IMR-90 (cell line): ENCODE results near the gene ZNF407. TPM values are rescaled to one million over a fixed set of nuclear protein-coding genes. Genes with fewer than 3 reads are reported as not detected.

Experiments used
- ATAC-seq: fragments of 200-7000 bp; cut with Tn5 transposase; 2 replicates; pipeline ENCODE4 v1.9.1; 2020; ENCODE audit warnings: low read depth, mild to moderate bottlenecking, moderate library complexity
- BruUV-seq: library from RNA; stranded (reverse); fragments of 400-500 nt; replicated peaks from 2 replicates; lab custom pipeline; 2021; lab: Mats Ljungman, UMichigan
- CTCF ChIA-PET: fragments of 300-600 bp; formaldehyde crosslinking; extraction: SDS; loops from one replicate; lab custom pipeline; 2021; ENCODE audit warnings: antibody characterized with exemption; lab: Yijun Ruan, JAX
- POLR2A ChIA-PET: fragments of 300-600 bp; sonication (Branson Sonifier 250); formaldehyde crosslinking; loops from one replicate; lab custom pipeline; 2022; ENCODE audit warnings: antibody characterized with exemption; ENCODE audit not compliant: unreplicated experiment; lab: Charles Lee
- DNase-seq: peaks from one replicate; pipeline ENCODE4 v3.0.0; 2013
- H2AFZ ChIP-seq: replicated peaks from 2 replicates; pipeline ENCODE3; 2013; ENCODE audit warnings: low read length, mild to moderate bottlenecking; ENCODE audit not compliant: poor library complexity
- H2AK5ac ChIP-seq: 2 replicates; pipeline ENCODE4 v1.6.1; 2013; ENCODE audit warnings: low read depth, low read length, inconsistent platforms
- H2AK9ac ChIP-seq: replicated peaks from 2 replicates; pipeline ENCODE3; 2013; ENCODE audit warnings: mild to moderate bottlenecking, low read depth, low read length, moderate library complexity; ENCODE audit not compliant: poor library complexity
- H2BK120ac ChIP-seq: 2 replicates; pipeline ENCODE4 v1.6.1; 2013; ENCODE audit warnings: low read depth, low read length, inconsistent platforms
- H2BK15ac ChIP-seq: 3 replicates; pipeline ENCODE4 v1.6.1; 2013; ENCODE audit warnings: low read depth, low read length, inconsistent platforms
- H2BK20ac ChIP-seq: 2 replicates; pipeline ENCODE4 v1.6.1; 2013; ENCODE audit warnings: low read depth, mild to moderate bottlenecking, inconsistent platforms, low read length, moderate library complexity
- H2BK5ac ChIP-seq: 2 replicates; pipeline ENCODE4 v1.6.1; 2013; ENCODE audit warnings: mild to moderate bottlenecking, low read depth, low read length, inconsistent platforms; ENCODE audit not compliant: poor library complexity, severe bottlenecking
- H3K14ac ChIP-seq: replicated peaks from 2 replicates; pipeline ENCODE4 v1.6.1; 2013; ENCODE audit warnings: low read depth, low read length, inconsistent platforms
- H3K18ac ChIP-seq: 2 replicates; pipeline ENCODE4 v1.6.1; 2013; ENCODE audit warnings: low read depth, low read length, control low read depth
- H3K23ac ChIP-seq: 2 replicates; pipeline ENCODE4 v1.6.1; 2013; ENCODE audit warnings: low read depth, low read length, inconsistent platforms
- H3K27ac ChIP-seq: 2 replicates; pipeline ENCODE4 v1.5.1; 2013; ENCODE audit warnings: mild to moderate bottlenecking, control low read depth, low read length; ENCODE audit not compliant: insufficient read depth
- H3K27me3 ChIP-seq: 2 replicates; pipeline ENCODE4 v1.6.1; 2013; ENCODE audit warnings: low read length; ENCODE audit not compliant: control insufficient read depth, insufficient read depth
- H3K36me3 ChIP-seq: 2 replicates; pipeline ENCODE4 v1.6.1; 2013; ENCODE audit warnings: low read length, mixed read lengths; ENCODE audit not compliant: control insufficient read depth, insufficient read depth
- H3K4ac ChIP-seq: 2 replicates; pipeline ENCODE4 v1.6.1; 2013; ENCODE audit warnings: low read depth, low read length, inconsistent platforms
- H3K4me1 ChIP-seq: 2 replicates; pipeline ENCODE4 v1.6.1; 2013; ENCODE audit warnings: low read length, mixed read lengths; ENCODE audit not compliant: control insufficient read depth, insufficient read depth
- H3K4me2 ChIP-seq: 2 replicates; pipeline ENCODE4 v1.6.1; 2013; ENCODE audit warnings: low read depth, mild to moderate bottlenecking, control low read depth, low read length, moderate library complexity
- H3K4me3 ChIP-seq: 2 replicates; pipeline ENCODE4 v1.5.1; 2013; ENCODE audit warnings: low read depth, mild to moderate bottlenecking, control low read depth, low read length, moderate library complexity; ENCODE audit not compliant: insufficient read depth
- H3K56ac ChIP-seq: 2 replicates; pipeline ENCODE4 v1.6.1; 2013; ENCODE audit warnings: low read length, inconsistent platforms; ENCODE audit not compliant: insufficient read depth; ENCODE audit errors: extremely low read depth
- H3K79me1 ChIP-seq, 2 experiments: 2 replicates each; pipeline ENCODE4 v1.6.1; 2013; ENCODE audit warnings: low read length in 2 of 2, inconsistent platforms in 1 of 2, low read depth in 1 of 2
- H3K9ac ChIP-seq: 2 replicates; pipeline ENCODE4 v1.6.1; 2013; ENCODE audit warnings: low read depth, low read length, control low read depth
- H3K9me1 ChIP-seq: 2 replicates; pipeline ENCODE4 v1.6.1; 2013; ENCODE audit warnings: low read length, inconsistent platforms; ENCODE audit not compliant: insufficient read depth
- H3K9me3 ChIP-seq: 2 replicates; pipeline ENCODE4 v1.6.1; 2013; ENCODE audit warnings: low read length; ENCODE audit not compliant: control insufficient read depth, insufficient read depth
- H4K20me1 ChIP-seq: 2 replicates; pipeline ENCODE4 v1.6.1; 2013; ENCODE audit warnings: low read length, inconsistent platforms; ENCODE audit not compliant: insufficient read depth
- H4K5ac ChIP-seq: 2 replicates; pipeline ENCODE4 v1.6.1; 2013; ENCODE audit warnings: mild to moderate bottlenecking, low read depth, low read length, control low read depth
- H4K8ac ChIP-seq, 2 experiments: 2 replicates each; pipeline ENCODE4 v1.6.1; 2013; ENCODE audit warnings: low read depth in 2 of 2, low read length in 2 of 2, control low read depth in 1 of 2, inconsistent platforms in 1 of 2
- H4K91ac ChIP-seq: 2 replicates; pipeline ENCODE4 v1.6.1; 2013; ENCODE audit warnings: low read depth, low read length, inconsistent platforms; ENCODE audit not compliant: insufficient read depth
- BHLHE40 ChIP-seq: fragments of 150-350 bp; IDR thresholded peaks from 2 replicates; pipeline ENCODE4 v1.6.1; 2016; ENCODE audit warnings: mild to moderate bottlenecking, low read depth, low read length
- CEBPB ChIP-seq: IDR thresholded peaks from 2 replicates; pipeline ENCODE4 v1.6.1; 2012; ENCODE audit warnings: low read depth, low read length, improper control_type of control experiment
- MAZ ChIP-seq: IDR thresholded peaks from 2 replicates; pipeline ENCODE4 v1.6.1; 2012; ENCODE audit warnings: low read depth, mild to moderate bottlenecking, low read length, improper control_type of control experiment, moderate library complexity, borderline replicate concordance
- WGBS, 2 experiments: methylation state at CpG; one replicate each; pipeline versions ENCODE4 v1.1.5 to v1.1.7; 2013; ENCODE audit warnings: missing lambda C conversion rate in 2 of 2; ENCODE audit not compliant: insufficient read length in 1 of 2; ENCODE audit errors: extremely low coverage in 2 of 2; 5-methylcytosine and 5-hydroxymethylcytosine counted together
- dilution Hi-C: fragments of 300-500 bp; cut with HindIII; formaldehyde crosslinking; loops from one replicate; pipeline ENCODE4 v1.14.3; 2018; ENCODE audit warnings: low sequenced_read_pairs; ENCODE audit not compliant: unreplicated experiment
- in situ Hi-C: fragments of 300-500 bp; cut with MboI; formaldehyde crosslinking; loops from 3 replicates; pipeline ENCODE4 v1.14.3; 2019; ENCODE audit warnings: low sequenced_read_pairs, inconsistent platforms, mixed read lengths
- intact Hi-C: fragments of 100-400 bp; cut with micrococcal nuclease; formaldehyde crosslinking; loops from 2 replicates; pipeline ENCODE4 v1.10.0; 2022
- polyA plus RNA-seq, 3 experiments: library from polyadenylated mRNA; depleted of rRNA; stranded (reverse); fragments of >200 nt; gene quantifications; 2 replicates each; pipeline ENCODE4 v1.2.3, GENCODE V29; 2012; ENCODE audit warnings: low replicate concordance in 1 of 3
- total RNA-seq: library from RNA; depleted of rRNA; stranded (reverse); fragments of >200 nt; gene quantifications from 2 replicates; pipeline ENCODE4 v1.2.3, GENCODE V29; 2012

Gene ZNF407
- total and polyA plus RNA-seq, 2 of the 4 experiments (the other 2 are of a cell fraction) = 3.1 to 20.1 TPM

DNA sequence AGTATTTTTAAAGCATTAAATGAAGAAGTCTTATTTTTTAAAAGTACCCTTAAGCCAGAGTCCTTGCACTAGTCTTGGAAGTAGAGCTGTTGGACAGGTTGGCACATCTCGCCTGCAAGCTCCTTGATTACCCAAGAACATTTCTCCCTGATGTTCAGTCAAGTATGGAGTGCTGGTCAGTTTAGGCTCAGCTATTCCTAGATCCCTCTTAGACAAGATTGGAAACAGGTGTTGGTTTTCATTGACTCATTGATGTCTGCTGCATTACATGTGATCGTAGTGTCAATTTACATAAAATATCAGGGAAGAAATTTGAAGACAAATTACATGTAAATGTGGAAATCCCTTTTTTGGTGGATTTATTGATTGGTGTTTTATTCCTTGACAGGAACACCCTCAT, 170.4 kb downstream of the ZNF407 start:
- in situ Hi-C loops (no loop called here), intact Hi-C loops (no loop called here), dilution Hi-C loops (no loop called here)
- H4K5ac ChIP-seq = no peak overlapping the region
- no peaks in the 10 kb centered on the region for H3K9me3 ChIP-seq
- no peaks in the 10 kb centered on the region for H4K20me1 ChIP-seq
- H3K9ac ChIP-seq = no peak overlapping the region
- no peak overlapping the region for H2BK15ac ChIP-seq
- H3K9me1 ChIP-seq = 0 out of 2 replicates have a peak, but pooled peaks cover 4% of the 10 kb centered on the region
- no peak overlapping the region for H2AK5ac ChIP-seq
- no peak overlapping the region for H3K27ac ChIP-seq
- no peak overlapping the region for H2BK120ac ChIP-seq
- H2BK20ac ChIP-seq = no peak overlapping the region
- H3K14ac ChIP-seq = no peak overlapping the region
- TF ChIP-seq BHLHE40 (no peak), MAZ (no peak), CEBPB (no peak)
- WGBS, 2 experiments = no CpG with 5 or more reads among the region's 2 CpGs
- no peak overlapping the region for H3K56ac ChIP-seq
- H3K4me1 ChIP-seq = no peaks in the 10 kb centered on the region
- H3K18ac ChIP-seq = no peak overlapping the region
- ChIA-PET CTCF (interaction anchor here (0.5 to 1.3 kb wide), 2 partner anchors 11 to 1492 kb away, joined by 3 read pairs; no protein-coding TSS in a partner anchor), POLR2A (no interaction called here)
- H3K79me1 ChIP-seq = peaks cover 4% of the 10 kb centered on the region in 2 experiments; a peak in 2 of 4 replicates
- ATAC-seq (no peak), DNase-seq (peak; percentile 11)
- H3K4me3 ChIP-seq = no peak overlapping the region
- BruUV-seq = no TSS peak
- H3K23ac ChIP-seq = no peak overlapping the region
- no peak overlapping the region for H2BK5ac ChIP-seq
- H3K36me3 ChIP-seq = no peaks in the 10 kb centered on the region
- no peak overlapping the region for H4K8ac ChIP-seq
- no peak overlapping the region for H3K4ac ChIP-seq
- no peak overlapping the region for H2AK9ac ChIP-seq
- H3K27me3 ChIP-seq = no peaks in the 10 kb centered on the region
- no peak overlapping the region for H2AFZ ChIP-seq
- no peak overlapping the region for H3K4me2 ChIP-seq
- no peak overlapping the region for H4K91ac ChIP-seq
